ENCODE data around the gene GRXCR2. TPM values are rescaled to one million over a fixed set of nuclear protein-coding genes. Genes with fewer than 3 reads are reported as not detected.

GRXCR2 gene
- total RNA-seq, 1 experiment from 2014 or later: not detected

GRCh38 chr5:145830594-145830993 is 42.2 kb downstream of the GRXCR2 start:
- Histone ChIP-seq H2AFZ (ENCODE audit: low read depth, low read length, poor library complexity, severe bottlenecking) (no peak overlapping the region), H3K4me1 (ENCODE audit: control insufficient read depth in 1 of 2, insufficient read depth in 2 of 2, low read length in 2 of 2) (peaks cover 16 to 29% of the 10 kb centered on the region in 2 experiments), H3K4me2 (ENCODE audit: low read length) (no peak overlapping the region), H3K27me3 (ENCODE audit: insufficient read depth, low read length) (no peaks in the 10 kb centered on the region), H3K27ac (ENCODE audit: low read depth, low read length) (no peak overlapping the region), H3K9me2 (ENCODE audit: insufficient read depth) (no peaks in the 10 kb centered on the region), H4K20me1 (ENCODE audit: insufficient read depth) (no peaks in the 10 kb centered on the region), H3K9ac (ENCODE audit: low read length) (no peak overlapping the region), H3K4me3 (replicated peaks in 1 of 2; ENCODE audit: low read depth in 1 of 2, low read length in 2 of 2) (no peak overlapping the region), H3K36me3 (ENCODE audit: control insufficient read depth in 1 of 2, insufficient read depth in 2 of 2, low read length in 2 of 2) (no peaks in the 10 kb centered on the region), H3K9me3 (ENCODE audit: control insufficient read depth in 1 of 2, insufficient read depth in 1 of 2, low read depth in 1 of 2, low read length in 2 of 2) (no peaks in the 10 kb centered on the region), H3K79me2 (ENCODE audit: insufficient read depth, low read length) (peaks cover 37% of the 10 kb centered on the region)
- BruUV-seq (replicated peaks): no TSS peak
- CTCF ChIA-PET: interaction anchor here (1.3 kb wide), 1 partner anchor 57 kb away, joined by 4 read pairs; no protein-coding TSS in a partner anchor
- no peak for TF ChIP-seq ZFX (IDR thresholded peaks at IDR 0.05)
- TF ChIP-seq ELF1 (IDR thresholded peaks at IDR 0.05; ENCODE audit: borderline replicate concordance, low read depth): no peak
- no peak for TF ChIP-seq FOSL1 (IDR thresholded peaks at IDR 0.05; ENCODE audit: low read depth)
- no peak for TF ChIP-seq ATF3 (IDR thresholded peaks at IDR 0.05)
- no peak for TF ChIP-seq EZH2phosphoT487 (IDR thresholded peaks at IDR 0.05; ENCODE audit: borderline replicate concordance)
- TF ChIP-seq MAX (IDR thresholded peaks at IDR 0.05): no peak
- TF ChIP-seq REST (IDR thresholded peaks at IDR 0.05; ENCODE audit: low read depth): no peak
- TF ChIP-seq CTCF (IDR thresholded peaks at IDR 0.05 in 2 of 3, conservative IDR thresholded peaks at IDR 0.05 in 1 of 3; ENCODE audit: borderline replicate concordance in 1 of 3, insufficient read depth in 1 of 3, low read depth in 2 of 3, low read length in 2 of 3): no peak
- RAD21 ChIA-PET (ENCODE audit: low non-redundant PET in 1 of 2, low total read pairs in 2 of 2, uncharacterized antibody in 2 of 2, unreplicated experiment in 2 of 2): no interaction called here
- no peak for ATAC-seq
- intact Hi-C loops (cut with micrococcal nuclease): loop anchor here (10.0 kb wide), 1 partner anchor 104 kb away; the partner anchor contains the start of gene SH3RF2
- POLR2A ChIA-PET: no interaction called here
- DNase-seq (ENCODE audit: low read depth, low spot score): no peak

All from HCT116 (cell line).